GM21447 (cell line): ENCODE results near the gene VPS26C.
"Not testable (repeated sequence)": the region's sequence is repeated elsewhere in the genome, so short reads cannot be mapped to it uniquely, and the experiment has no call there.

ENCODE experiments used
- ATAC-seq: cut with Tn5 transposase; IDR thresholded peaks from one replicate; pipeline ENCODE4 v1.9.1; 2021; ENCODE audit not compliant: unreplicated experiment

Gene VPS26C

DNA sequence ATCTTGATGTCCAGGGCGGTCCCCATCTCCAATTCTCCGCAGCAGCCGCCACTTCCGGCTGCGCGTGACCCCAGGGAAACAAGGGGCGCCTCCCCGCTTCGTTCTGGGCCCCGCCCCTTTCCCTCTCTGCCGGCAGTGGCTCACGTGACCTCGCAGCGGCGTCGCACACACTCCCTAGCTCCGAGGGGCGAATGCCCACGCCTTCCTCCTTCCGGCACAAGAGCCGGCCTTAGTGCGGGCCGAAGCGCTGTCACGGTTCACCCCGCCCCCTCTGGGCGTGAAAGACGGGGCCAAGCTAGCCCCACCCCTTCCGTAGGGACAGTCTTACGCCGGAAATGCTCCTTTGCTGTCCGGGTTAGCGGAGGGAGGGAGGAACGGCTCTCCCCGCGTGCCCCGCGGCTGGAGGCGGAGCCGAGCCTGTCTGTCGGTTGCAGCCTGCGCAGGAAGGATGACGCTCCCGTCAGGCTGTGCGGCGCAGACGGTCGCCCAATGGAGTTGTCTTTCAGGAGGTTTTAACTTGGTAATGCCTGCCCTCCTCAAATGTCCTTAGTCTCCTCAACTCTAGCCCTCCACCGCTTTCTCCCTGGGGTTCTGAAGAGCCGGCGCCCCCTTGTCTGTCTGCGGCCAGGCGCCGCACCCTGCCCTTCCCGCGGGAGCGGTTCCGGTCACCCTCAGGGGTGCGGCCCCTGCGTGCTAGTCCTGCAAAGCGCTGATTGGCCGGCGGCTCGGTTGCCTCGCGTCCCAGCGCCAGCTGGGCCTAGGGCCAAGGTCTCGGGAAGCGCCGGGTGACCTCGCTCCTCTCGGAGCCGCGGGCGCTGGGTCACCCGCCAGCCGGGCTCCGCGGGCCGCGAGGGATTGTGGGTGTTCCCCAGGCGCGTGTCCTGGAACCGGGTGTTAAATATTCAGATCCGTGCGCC lies at the start of gene VPS26C:
Gene VPS26C, minus strand, starts transcription at position 66 of the 917 bp plus-strand sequence. Its CDS starts 40 bp downstream, at position 26.
- peak; percentile 87 for ATAC-seq

DNA sequence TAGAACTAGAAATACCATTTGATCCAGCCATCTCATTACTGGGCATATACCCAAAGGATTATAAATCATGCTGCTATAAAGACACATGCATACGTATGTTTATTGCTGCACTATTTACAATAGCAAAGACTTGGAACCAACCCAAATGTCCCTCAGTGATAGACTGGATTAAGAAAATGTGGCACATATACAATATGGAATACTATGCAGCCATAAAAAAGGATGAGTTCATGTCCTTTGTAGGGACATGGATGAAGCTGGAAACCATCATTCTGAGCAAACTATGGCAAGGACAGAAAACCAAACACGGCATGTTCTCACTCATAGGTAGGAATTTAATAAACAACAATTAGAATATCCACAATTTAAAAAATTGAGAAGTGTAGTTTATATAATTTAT lies 48.9 kb upstream of the VPS26C start:
- not testable (repeated sequence) for ATAC-seq

DNA sequence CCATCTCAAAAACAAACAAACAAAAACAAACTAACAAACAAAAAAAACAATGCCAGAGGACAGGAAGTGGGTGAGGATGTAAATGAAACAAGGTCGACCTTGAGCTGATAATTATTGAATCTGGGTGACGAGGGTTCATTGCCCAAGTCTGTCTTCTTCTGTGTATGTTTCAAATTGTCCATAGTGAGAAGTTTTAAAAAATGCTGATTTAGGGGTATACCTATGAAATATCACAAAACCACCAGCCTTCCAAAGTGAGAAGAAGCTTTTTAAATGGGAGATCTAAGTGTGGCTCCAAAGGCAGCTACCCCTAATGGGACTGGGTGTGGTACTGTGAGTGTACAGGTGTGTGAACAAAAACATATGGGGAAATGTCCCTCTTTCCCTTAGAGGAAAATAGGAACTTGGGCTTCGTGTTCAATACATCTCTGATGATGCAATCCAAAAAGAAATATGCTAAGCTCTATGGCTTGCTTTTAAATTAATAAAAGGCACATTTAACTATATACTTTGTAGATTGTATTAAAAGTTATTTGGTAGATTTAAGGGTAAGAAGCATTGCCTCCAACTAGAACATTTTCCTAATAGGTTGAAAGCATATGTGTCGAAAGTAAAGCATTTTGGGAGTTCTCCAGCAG lies 33.1 kb upstream of the VPS26C start:
- no peak for ATAC-seq

DNA sequence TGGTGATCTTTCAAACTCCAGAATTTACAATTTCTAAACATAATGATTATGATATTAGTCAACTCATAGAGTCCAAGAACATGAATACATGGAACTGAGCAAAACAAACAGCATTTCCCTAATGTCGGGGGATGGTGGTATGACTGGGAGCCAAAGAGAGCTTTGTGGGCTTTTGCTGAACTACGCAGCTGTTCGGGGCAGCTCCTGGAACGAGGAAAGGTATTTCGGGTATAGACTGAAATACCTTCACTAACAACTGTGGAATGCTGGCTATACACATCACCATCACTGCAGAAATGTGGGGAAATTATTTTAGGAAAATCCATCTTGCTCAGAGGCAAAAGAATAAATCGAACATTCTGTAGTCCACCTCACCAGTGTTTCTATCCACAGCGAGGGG lies 30.2 kb upstream of the VPS26C start:
- ATAC-seq = no peak

DNA sequence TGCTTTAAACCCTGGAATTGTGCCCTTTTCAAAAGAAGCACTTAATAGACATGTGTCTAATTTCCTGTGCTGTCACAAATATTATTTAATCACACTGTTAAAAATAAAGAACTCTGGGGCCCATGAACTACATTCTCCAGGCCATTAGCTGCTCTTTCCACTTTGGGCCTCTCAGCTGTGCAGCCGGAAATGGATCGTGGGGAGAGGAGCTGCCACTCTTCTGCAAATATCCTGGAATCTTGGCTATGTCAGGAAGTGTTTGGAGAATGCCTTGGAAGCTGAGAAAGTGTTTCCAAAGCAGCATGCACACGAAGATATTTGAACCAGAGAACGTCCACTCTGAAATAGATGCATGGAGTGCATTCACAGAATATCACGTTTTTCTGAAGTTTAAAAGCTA lies 27.5 kb upstream of the VPS26C start:
- no peak for ATAC-seq

- no peak for ATAC-seq
Measured at GRCh38 chr21:37292941-37293340, 25.8 kb upstream of the VPS26C start.

- ATAC-seq = no peak
Measured at GRCh38 chr21:37292041-37292440, 24.9 kb upstream of the VPS26C start.

- not testable (repeated sequence) for ATAC-seq
Measured at GRCh38 chr21:37283191-37283710, 16.1 kb upstream of the VPS26C start.

- ATAC-seq = not testable (repeated sequence)
Measured at GRCh38 chr21:37282602-37283001, 15.5 kb upstream of the VPS26C start.

DNA sequence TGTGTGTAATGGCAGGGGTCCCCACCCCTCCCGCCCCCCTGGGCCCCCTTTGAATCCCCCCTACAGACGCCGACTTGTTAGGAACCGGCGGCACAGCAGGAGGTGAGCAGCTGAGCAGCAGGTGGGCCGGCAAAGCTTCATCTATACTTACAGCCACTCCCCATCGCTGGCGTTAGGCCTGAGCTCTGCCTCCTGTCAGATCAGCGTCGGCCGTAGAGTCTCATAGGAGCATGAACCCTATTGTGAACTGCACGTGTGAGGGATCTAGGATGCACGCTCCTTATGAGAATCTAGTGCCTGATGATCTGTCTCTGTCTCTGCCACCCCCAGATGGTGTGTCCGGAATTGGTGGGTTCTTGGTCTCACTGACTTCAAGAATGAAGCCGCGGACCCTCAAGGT lies 14.9 kb upstream of the VPS26C start:
- ATAC-seq = no peak

GRCh38 chr21:37281579-37281978 lies 14.4 kb upstream of the VPS26C start:
- no peak for ATAC-seq

- not testable (repeated sequence) for ATAC-seq
Measured at GRCh38 chr21:37279271-37279670, 12.1 kb upstream of the VPS26C start.

- ATAC-seq = no peak
Measured at GRCh38 chr21:37278199-37278598, 11.1 kb upstream of the VPS26C start.

DNA sequence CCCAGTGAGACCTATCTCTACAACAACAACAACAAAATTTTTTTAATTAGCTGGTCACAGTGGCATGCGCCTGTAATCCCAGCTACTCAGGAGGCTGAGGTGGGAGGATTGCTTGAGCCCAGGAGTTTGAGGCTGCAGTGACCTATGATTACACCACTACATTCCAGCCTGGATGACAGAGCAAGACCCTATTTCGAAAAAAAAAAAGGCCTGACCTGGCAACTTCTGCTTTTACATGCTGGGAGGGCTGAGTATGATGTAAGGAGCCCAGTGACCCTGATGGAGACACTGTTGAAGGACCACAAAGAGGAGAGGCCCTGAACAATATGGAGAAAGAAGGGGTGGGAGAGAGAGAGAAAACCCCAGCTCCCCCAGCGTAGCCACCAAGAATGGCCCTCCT lies 9.2 kb upstream of the VPS26C start:
- ATAC-seq = no peak

GRCh38 chr21:37273911-37274690 lies 7.0 kb upstream of the VPS26C start:
- ATAC-seq = no peak

DNA sequence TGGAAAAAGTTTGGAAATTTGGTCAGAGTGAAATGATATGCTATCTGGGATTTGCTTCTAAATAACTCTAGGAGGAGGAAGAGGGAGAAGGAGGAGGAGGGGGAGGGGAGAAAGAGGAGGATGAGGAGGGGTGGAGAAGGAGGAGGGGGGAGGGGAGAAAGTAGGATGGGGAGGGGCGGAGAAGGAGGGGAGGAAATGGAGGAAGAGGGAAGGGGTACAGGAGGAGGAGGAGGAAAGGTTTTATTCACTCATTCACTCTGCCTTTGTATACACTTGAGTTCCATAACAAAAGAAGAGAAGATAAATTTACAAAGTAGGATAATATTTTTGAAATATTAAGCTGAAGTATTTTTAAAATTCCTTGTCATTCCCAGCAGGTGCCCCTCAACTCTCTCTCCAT lies 6.3 kb upstream of the VPS26C start:
- ATAC-seq = no peak

DNA sequence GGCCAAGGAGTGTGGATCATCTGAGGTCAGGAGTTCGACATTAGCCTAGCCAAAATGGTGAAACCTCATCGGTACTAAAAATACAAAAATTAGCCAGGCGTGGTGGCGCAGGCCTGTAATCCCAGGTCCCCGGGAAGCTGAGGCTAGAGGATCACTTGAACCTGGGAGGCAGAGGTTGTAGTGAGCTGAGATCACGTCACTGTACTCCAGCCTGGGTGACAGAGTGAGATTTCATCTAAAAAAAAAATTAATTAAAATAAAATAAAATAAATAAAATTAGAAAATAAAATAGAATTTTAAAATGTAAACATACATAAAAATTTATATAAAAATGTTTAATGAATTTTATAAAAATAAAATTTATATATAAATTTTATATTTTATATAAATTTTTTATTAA lies 5.8 kb upstream of the VPS26C start:
- ATAC-seq = no peak

- no peak for ATAC-seq
Measured at GRCh38 chr21:37270576-37271365, 3.6 kb upstream of the VPS26C start.

DNA sequence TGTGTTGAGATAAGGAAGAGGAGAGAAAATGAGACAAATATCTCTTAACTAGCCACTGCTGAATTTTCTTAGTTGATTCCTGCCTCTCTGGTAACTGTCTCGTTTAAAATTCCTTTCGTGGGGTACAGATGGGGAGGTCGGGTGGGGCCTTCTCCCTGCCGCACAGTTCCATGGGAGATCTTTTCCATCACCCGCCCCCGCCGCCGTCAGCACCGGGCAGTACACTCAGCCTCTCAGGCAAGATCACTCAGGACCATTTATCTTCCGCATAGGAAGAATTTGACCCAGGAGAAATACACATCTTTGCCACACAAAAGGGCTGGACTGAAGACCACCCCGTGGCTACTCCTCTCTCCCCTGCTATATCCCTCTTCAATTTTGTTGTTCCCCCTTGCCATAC lies 2.3 kb upstream of the VPS26C start:
- no peak for ATAC-seq

DNA sequence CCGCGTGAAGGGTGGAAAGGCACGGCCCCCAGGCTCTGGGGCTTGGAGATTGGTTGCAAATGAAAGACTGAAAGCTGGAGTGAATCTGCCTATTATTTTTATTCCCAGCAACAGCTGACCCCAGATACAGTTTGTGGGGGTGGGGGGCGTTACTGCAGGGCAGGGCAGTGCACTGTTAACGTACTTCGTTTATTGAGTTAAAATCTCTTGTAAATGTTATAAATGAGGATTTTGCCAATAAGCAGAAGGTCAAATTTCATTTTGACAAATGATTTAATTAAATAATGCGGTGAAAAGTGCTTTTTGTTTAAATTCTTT lies 1.0 kb upstream of the VPS26C start:
- no peak for ATAC-seq
